ENCODE data around the gene CGB5.

Gene CGB5

GRCh38 chr19:49067554-49067953, 23.9 kb downstream of the CGB5 start (continued):
- TF ChIP-seq ZIC2 (tag by site-specific recombination; IDR thresholded peaks at IDR 0.05) (0 out of 2 replicates have a peak, but pooled peaks have one; percentile 22), ZNF658 (tag by site-specific recombination; IDR thresholded peaks at IDR 0.05) (no peak), ZNF112 (tag by site-specific recombination; IDR thresholded peaks at IDR 0.05) (no peak), ZNF521 (tag by site-specific recombination; IDR thresholded peaks at IDR 0.05) (no peak), ZXDB (tag by site-specific recombination; IDR thresholded peaks at IDR 0.05) (no peak), WT1 (tag by site-specific recombination; IDR thresholded peaks at IDR 0.05) (no peak), ZNF560 (tag by site-specific recombination; IDR thresholded peaks at IDR 0.05; ENCODE audit: borderline replicate concordance) (no peak), ZNF175 (tag by site-specific recombination; IDR thresholded peaks at IDR 0.05) (no peak), ZNF19 (tag by site-specific recombination; IDR thresholded peaks at IDR 0.05; ENCODE audit: low read depth) (no peak), ZNF629 (tag by site-specific recombination; IDR thresholded peaks at IDR 0.05) (no peak), BCL11B (tag by site-specific recombination; IDR thresholded peaks at IDR 0.05; ENCODE audit: low read depth) (no peak), GLIS1 (tag by site-specific recombination; IDR thresholded peaks at IDR 0.05) (peak; percentile 59), ZNF530 (tag by site-specific recombination; IDR thresholded peaks at IDR 0.05; ENCODE audit: low read depth) (no peak), EGR2 (tag by site-specific recombination; IDR thresholded peaks at IDR 0.05; ENCODE audit: low read depth) (no peak), ZNF585B (tag by site-specific recombination; IDR thresholded peaks at IDR 0.05) (no peak), ZBTB17 (tag by site-specific recombination; IDR thresholded peaks at IDR 0.05) (peak; percentile 64), OVOL3 (tag by site-specific recombination; IDR thresholded peaks at IDR 0.05) (no peak), SALL2 (tag by site-specific recombination; IDR thresholded peaks at IDR 0.05; ENCODE audit: borderline replicate concordance) (no peak), ZFP69B (tag by site-specific recombination; IDR thresholded peaks at IDR 0.05) (no peak), MZF1 (tag by site-specific recombination; IDR thresholded peaks at IDR 0.05; ENCODE audit: borderline replicate concordance) (no peak), ZSCAN18 (tag by site-specific recombination; IDR thresholded peaks at IDR 0.05) (no peak), ZNF362 (tag by site-specific recombination; IDR thresholded peaks at IDR 0.05) (no peak), SP7 (tag by site-specific recombination; IDR thresholded peaks at IDR 0.05) (no peak), ZNF692 (tag by site-specific recombination; IDR thresholded peaks at IDR 0.05) (no peak), ZNF707 (tag by site-specific recombination; IDR thresholded peaks at IDR 0.05) (no peak), ZBTB20 (tag by site-specific recombination; IDR thresholded peaks at IDR 0.05) (peak; percentile 16; the same call in 1 of the 2 replicates), ZSCAN30 (tag by site-specific recombination; IDR thresholded peaks at IDR 0.05) (no peak), ZNF473 (tag by site-specific recombination; IDR thresholded peaks at IDR 0.05) (no peak)
- TF ChIP-seq, protein P1, sequence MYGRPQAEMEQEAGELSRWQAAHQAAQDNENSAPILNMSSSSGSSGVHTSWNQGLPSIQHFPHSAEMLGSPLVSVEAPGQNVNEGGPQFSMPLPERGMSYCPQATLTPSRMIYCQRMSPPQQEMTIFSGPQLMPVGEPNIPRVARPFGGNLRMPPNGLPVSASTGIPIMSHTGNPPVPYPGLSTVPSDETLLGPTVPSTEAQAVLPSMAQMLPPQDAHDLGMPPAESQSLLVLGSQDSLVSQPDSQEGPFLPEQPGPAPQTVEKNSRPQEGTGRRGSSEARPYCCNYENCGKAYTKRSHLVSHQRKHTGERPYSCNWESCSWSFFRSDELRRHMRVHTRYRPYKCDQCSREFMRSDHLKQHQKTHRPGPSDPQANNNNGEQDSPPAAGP (tag by site-specific recombination; IDR thresholded peaks at IDR 0.05): no peak
- TF ChIP-seq, protein P2, sequence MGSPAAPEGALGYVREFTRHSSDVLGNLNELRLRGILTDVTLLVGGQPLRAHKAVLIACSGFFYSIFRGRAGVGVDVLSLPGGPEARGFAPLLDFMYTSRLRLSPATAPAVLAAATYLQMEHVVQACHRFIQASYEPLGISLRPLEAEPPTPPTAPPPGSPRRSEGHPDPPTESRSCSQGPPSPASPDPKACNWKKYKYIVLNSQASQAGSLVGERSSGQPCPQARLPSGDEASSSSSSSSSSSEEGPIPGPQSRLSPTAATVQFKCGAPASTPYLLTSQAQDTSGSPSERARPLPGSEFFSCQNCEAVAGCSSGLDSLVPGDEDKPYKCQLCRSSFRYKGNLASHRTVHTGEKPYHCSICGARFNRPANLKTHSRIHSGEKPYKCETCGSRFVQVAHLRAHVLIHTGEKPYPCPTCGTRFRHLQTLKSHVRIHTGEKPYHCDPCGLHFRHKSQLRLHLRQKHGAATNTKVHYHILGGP (tag by site-specific recombination; IDR thresholded peaks at IDR 0.05): no peak
